ENCODE measurements around the gene NRXN3. TPM values are rescaled to one million over a fixed set of nuclear protein-coding genes. Genes with fewer than 3 reads are reported as not detected.

The NRXN3 gene
- total and polyA plus RNA-seq, 2 experiments from 2014 or later = 0.69 to 1.5 TPM

GRCh38 chr14:79274641-79275291, 1104.6 kb downstream of the NRXN3 start:
- Histone ChIP-seq H3K27me3 (peaks cover 32% of the 10 kb centered on the region), H3K4me3 (no peak overlapping the region), H3K36me3 (no peaks in the 10 kb centered on the region), H3K4me1 (ENCODE audit: low read depth) (no peaks in the 10 kb centered on the region), H3K27ac (no peak overlapping the region), H3K9me3 (ENCODE audit: low read depth) (no peaks in the 10 kb centered on the region)
- no peak for DNase-seq (ENCODE audit: low read depth in 1 of 2, low spot score in 1 of 2)
- TF ChIP-seq CTCF (IDR thresholded peaks at IDR 0.05; ENCODE audit: low read depth, low read length) = no peak

- TF ChIP-seq CTCF (IDR thresholded peaks at IDR 0.05; ENCODE audit: low read depth, low read length) = no peak
- Histone ChIP-seq H3K27ac (no peak overlapping the region), H3K9me3 (ENCODE audit: low read depth) (no peaks in the 10 kb centered on the region), H3K4me3 (no peak overlapping the region), H3K27me3 (peaks cover 36% of the 10 kb centered on the region), H3K4me1 (ENCODE audit: low read depth) (no peaks in the 10 kb centered on the region), H3K36me3 (no peaks in the 10 kb centered on the region)
- DNase-seq (ENCODE audit: low read depth in 1 of 2, low spot score in 1 of 2) = no peak
Measured at GRCh38 chr14:79275292-79275655, 1105.1 kb downstream of the NRXN3 start.

GRCh38 chr14:79278286-79278797, 1108.2 kb downstream of the NRXN3 start:
- Histone ChIP-seq H3K27ac (no peak overlapping the region), H3K36me3 (no peaks in the 10 kb centered on the region), H3K9me3 (ENCODE audit: low read depth) (no peaks in the 10 kb centered on the region), H3K4me1 (ENCODE audit: low read depth) (peaks cover 4% of the 10 kb centered on the region), H3K4me3 (peak overlapping the region; percentile 41), H3K27me3 (peaks cover 47% of the 10 kb centered on the region)
- no peak for TF ChIP-seq CTCF (IDR thresholded peaks at IDR 0.05; ENCODE audit: low read depth, low read length)
- no peak for DNase-seq (ENCODE audit: low read depth in 1 of 2, low spot score in 1 of 2)

GRCh38 chr14:79278798-79279644, 1108.8 kb downstream of the NRXN3 start:
- Histone ChIP-seq H3K9me3 (ENCODE audit: low read depth) (no peaks in the 10 kb centered on the region), H3K27me3 (peaks cover 47% of the 10 kb centered on the region), H3K36me3 (no peaks in the 10 kb centered on the region), H3K4me3 (peak overlapping the region; percentile 41), H3K27ac (no peak overlapping the region), H3K4me1 (ENCODE audit: low read depth) (peaks cover 4% of the 10 kb centered on the region)
- no peak for TF ChIP-seq CTCF (IDR thresholded peaks at IDR 0.05; ENCODE audit: low read depth, low read length)
- DNase-seq (ENCODE audit: low read depth in 1 of 2, low spot score in 1 of 2) = peak; percentile 86 to 96

- H3K4me1 ChIP-seq (ENCODE audit: low read depth) = peaks cover 4% of the 10 kb centered on the region
- no peaks in the 10 kb centered on the region for H3K9me3 ChIP-seq (ENCODE audit: low read depth)
- H3K27me3 ChIP-seq = peaks cover 47% of the 10 kb centered on the region
- no peak for TF ChIP-seq CTCF (IDR thresholded peaks at IDR 0.05; ENCODE audit: low read depth, low read length)
- no peaks in the 10 kb centered on the region for H3K36me3 ChIP-seq
- peak overlapping the region; percentile 41 for H3K4me3 ChIP-seq
- peak in 1 of 2 donors; percentile 21 for DNase-seq (ENCODE audit: low read depth in 1 of 2, low spot score in 1 of 2)
- H3K27ac ChIP-seq = no peak overlapping the region
Measured at GRCh38 chr14:79279645-79280597, 1109.7 kb downstream of the NRXN3 start.

All from cardiac muscle cell (in vitro differentiated cells and primary cell).